IMR-90 (cell line): ENCODE results near the gene NBEAL1.

Experiments used
- BHLHE40 ChIP-seq: fragments of 150-350 bp; IDR thresholded peaks from 2 replicates; pipeline ENCODE4 v1.6.1; 2016; ENCODE audit warnings: mild to moderate bottlenecking, low read depth, low read length
- CEBPB ChIP-seq: IDR thresholded peaks from 2 replicates; pipeline ENCODE4 v1.6.1; 2012; ENCODE audit warnings: low read depth, low read length, improper control_type of control experiment
- CHD1 ChIP-seq: IDR thresholded peaks from 2 replicates; pipeline ENCODE4 v1.6.1; 2012; ENCODE audit warnings: low read depth, low read length, improper control_type of control experiment
- CTCF ChIP-seq: conservative IDR thresholded peaks from 2 replicates; pipeline ENCODE4 v1.5.1; 2012; ENCODE audit warnings: mild to moderate bottlenecking, low read depth, low read length, improper control_type of control experiment
- ELK1 ChIP-seq: fragments of 150-350 bp; IDR thresholded peaks from 2 replicates; pipeline ENCODE4 v1.6.1; 2016; ENCODE audit warnings: low read depth, mild to moderate bottlenecking, low read length, moderate library complexity, borderline replicate concordance
- FOS ChIP-seq: fragments of 150-350 bp; IDR thresholded peaks from 2 replicates; pipeline ENCODE4 v1.6.1; 2016; ENCODE audit warnings: low read depth, low read length
- MAFK ChIP-seq: IDR thresholded peaks from 2 replicates; pipeline ENCODE4 v1.6.1; 2012; ENCODE audit warnings: low read depth, low read length, improper control_type of control experiment
- MAZ ChIP-seq: IDR thresholded peaks from 2 replicates; pipeline ENCODE4 v1.6.1; 2012; ENCODE audit warnings: low read depth, mild to moderate bottlenecking, low read length, improper control_type of control experiment, moderate library complexity, borderline replicate concordance
- MXI1 ChIP-seq: IDR thresholded peaks from 2 replicates; pipeline ENCODE4 v1.6.1; 2012; ENCODE audit warnings: low read depth, mild to moderate bottlenecking, low read length, moderate library complexity, borderline replicate concordance
- POLR2A ChIP-seq: IDR thresholded peaks from 2 replicates; pipeline ENCODE4 v1.6.1; 2012; ENCODE audit warnings: mild to moderate bottlenecking, low read depth, low read length
- RAD21 ChIP-seq: IDR thresholded peaks from 2 replicates; pipeline ENCODE4 v1.6.1; 2012; ENCODE audit warnings: low read length, improper control_type of control experiment
- RCOR1 ChIP-seq: IDR thresholded peaks from 2 replicates; pipeline ENCODE4 v1.6.1; 2012; ENCODE audit warnings: mild to moderate bottlenecking, low read length, improper control_type of control experiment; ENCODE audit not compliant: insufficient replicate concordance
- RFX5 ChIP-seq: IDR thresholded peaks from 2 replicates; pipeline ENCODE4 v1.8.0; 2012; ENCODE audit warnings: low read depth, mild to moderate bottlenecking, low read length, moderate library complexity
- USF2 ChIP-seq: fragments of 150-350 bp; IDR thresholded peaks from 2 replicates; pipeline ENCODE4 v1.6.1; 2017; ENCODE audit warnings: mild to moderate bottlenecking, antibody characterized with exemption, low read length, low read depth

- no peak for TF ChIP-seq CTCF
- no peak for TF ChIP-seq BHLHE40
- no peak for TF ChIP-seq RAD21
- TF ChIP-seq ELK1 = no peak
- no peak for TF ChIP-seq CEBPB
- TF ChIP-seq USF2 = no peak
- no peak for TF ChIP-seq MAZ
- TF ChIP-seq FOS = no peak
- TF ChIP-seq POLR2A = no peak
- no peak for TF ChIP-seq CHD1
- no peak for TF ChIP-seq MAFK
- TF ChIP-seq RCOR1 = no peak
- TF ChIP-seq RFX5 = no peak
- no peak for TF ChIP-seq MXI1
Observed at GRCh38 chr2:203043226-203043625, 28.6 kb downstream of the NBEAL1 start.
